Measurements from ENCODE around the gene ACOT2. TPM values are rescaled to one million over a fixed set of nuclear protein-coding genes. Genes with fewer than 3 reads are reported as not detected.
"Not testable (repeated sequence)": the region's sequence is repeated elsewhere in the genome, so short reads cannot be mapped to it uniquely, and the experiment has no call there.

The ACOT2 gene, protein sequence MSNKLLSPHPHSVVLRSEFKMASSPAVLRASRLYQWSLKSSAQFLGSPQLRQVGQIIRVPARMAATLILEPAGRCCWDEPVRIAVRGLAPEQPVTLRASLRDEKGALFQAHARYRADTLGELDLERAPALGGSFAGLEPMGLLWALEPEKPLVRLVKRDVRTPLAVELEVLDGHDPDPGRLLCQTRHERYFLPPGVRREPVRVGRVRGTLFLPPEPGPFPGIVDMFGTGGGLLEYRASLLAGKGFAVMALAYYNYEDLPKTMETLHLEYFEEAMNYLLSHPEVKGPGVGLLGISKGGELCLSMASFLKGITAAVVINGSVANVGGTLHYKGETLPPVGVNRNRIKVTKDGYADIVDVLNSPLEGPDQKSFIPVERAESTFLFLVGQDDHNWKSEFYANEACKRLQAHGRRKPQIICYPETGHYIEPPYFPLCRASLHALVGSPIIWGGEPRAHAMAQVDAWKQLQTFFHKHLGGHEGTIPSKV
- total RNA-seq, result 20.3 TPM
- 13.8 TPM for polyA plus RNA-seq
- long read RNA-seq, donor 1, result 0 reads
- long read RNA-seq, donor 2, result 0 reads
- long read RNA-seq, donor 3, transcript ACOT2-201 (3 exons, 1,774 nt), result major isoform, 10 of 17 reads
- long read RNA-seq, donor 3, partial matches to known transcripts, result 7 of 17 reads
- long read RNA-seq, donor 3, other reads (novel, unspliced or antisense), result 0 of 17 reads
- long read RNA-seq, donor 4, partial matches to known transcripts, result 0 of 3 reads
- long read RNA-seq, donor 4, other reads (novel, unspliced or antisense), result 0 of 3 reads
- long read RNA-seq, donor 5, transcript ACOT2-201 (3 exons, 1,774 nt), result major isoform, 19 of 24 reads
- long read RNA-seq, donor 5, partial matches to known transcripts, result 5 of 24 reads
- long read RNA-seq, donor 5, other reads (novel, unspliced or antisense), result 0 of 24 reads
- long read RNA-seq, donor 6, transcript ACOT2-201 (3 exons, 1,774 nt), result major isoform, 6 of 6 reads
- long read RNA-seq, donor 6, partial matches to known transcripts, result 0 of 6 reads
- long read RNA-seq, donor 6, other reads (novel, unspliced or antisense), result 0 of 6 reads
- long read RNA-seq, donor 7, transcript ACOT2-201 (3 exons, 1,774 nt), result major isoform, 7 of 7 reads
- long read RNA-seq, donor 7, partial matches to known transcripts, result 0 of 7 reads
- long read RNA-seq, donor 7, other reads (novel, unspliced or antisense), result 0 of 7 reads
- long read RNA-seq, donor 8, partial matches to known transcripts, result 0 of 4 reads
- long read RNA-seq, donor 8, other reads (novel, unspliced or antisense), result 0 of 4 reads
- long read RNA-seq, donor 9, partial matches to known transcripts, result 13 of 16 reads
- long read RNA-seq, donor 9, other reads (novel, unspliced or antisense), result 0 of 16 reads
- long read RNA-seq, donor 10, transcript ACOT2-201 (3 exons, 1,774 nt), result major isoform, 5 of 5 reads
- long read RNA-seq, donor 10, partial matches to known transcripts, result 0 of 5 reads
- long read RNA-seq, donor 10, other reads (novel, unspliced or antisense), result 0 of 5 reads

DNA sequence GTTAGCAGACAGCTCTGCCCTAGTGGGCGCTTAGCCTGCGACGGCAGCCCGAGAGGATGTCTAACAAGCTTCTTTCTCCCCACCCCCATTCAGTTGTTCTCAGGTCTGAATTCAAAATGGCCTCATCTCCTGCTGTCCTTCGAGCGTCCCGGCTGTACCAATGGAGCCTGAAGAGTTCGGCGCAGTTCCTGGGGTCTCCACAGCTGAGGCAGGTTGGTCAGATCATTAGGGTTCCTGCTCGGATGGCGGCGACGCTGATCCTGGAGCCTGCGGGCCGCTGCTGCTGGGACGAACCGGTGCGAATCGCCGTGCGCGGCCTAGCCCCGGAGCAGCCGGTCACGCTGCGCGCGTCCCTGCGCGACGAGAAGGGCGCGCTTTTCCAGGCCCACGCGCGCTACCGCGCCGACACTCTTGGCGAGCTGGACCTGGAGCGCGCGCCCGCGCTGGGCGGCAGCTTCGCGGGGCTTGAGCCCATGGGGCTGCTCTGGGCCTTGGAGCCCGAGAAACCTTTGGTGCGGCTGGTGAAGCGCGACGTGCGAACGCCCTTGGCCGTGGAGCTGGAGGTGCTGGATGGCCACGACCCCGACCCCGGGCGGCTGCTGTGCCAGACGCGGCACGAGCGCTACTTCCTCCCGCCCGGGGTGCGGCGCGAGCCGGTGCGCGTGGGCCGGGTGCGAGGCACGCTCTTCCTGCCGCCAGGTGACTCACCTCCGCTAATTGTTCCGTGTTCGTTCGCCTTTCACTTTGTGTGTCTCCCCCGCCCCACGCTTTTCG is at the start of gene ACOT2:
Gene ACOT2, plus strand, starts transcription at position 29 of the 774 bp plus-strand sequence. Its CDS starts 28 bp downstream, at position 57.
- DNase-seq (ENCODE audit: low read depth in 6 of 9, low spot score in 9 of 9), result peak; percentile 52 to 89 (median 68)
- under 1% methylated on average over 82 of the region's 83 CpGs for WGBS

DNA sequence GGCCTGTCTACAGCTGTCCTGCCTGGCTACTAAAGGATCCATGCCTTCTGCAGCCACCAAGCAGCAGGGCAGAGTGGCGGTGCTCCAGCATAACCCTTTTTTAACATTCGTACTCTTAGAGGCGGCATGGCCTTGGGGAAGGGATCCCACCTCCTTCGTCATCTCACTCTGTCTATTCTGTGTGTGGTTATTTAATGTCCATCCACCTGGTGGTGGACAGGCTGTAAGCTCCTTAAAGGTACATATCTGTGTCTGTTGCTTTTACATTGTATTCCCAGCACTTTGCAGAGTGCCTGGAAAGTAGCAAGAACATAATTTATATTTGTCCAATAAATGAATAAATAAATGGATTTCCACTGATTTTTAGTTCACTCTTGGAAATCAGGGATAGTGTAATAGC is 47.8 kb upstream of the ACOT2 start:
- Histone ChIP-seq H3K36me3 (ENCODE audit: control insufficient read depth in 2 of 2, insufficient read depth in 2 of 2, low read length in 1 of 2) (no peaks in the 10 kb centered on the region), H3K9me3 (ENCODE audit: control insufficient read depth in 2 of 2, insufficient read depth in 1 of 2, low read length in 1 of 2) (no peaks in the 10 kb centered on the region), H3K4me3 (ENCODE audit: low read length in 2 of 2) (no peak overlapping the region), H3K27ac (ENCODE audit: low read depth in 1 of 2, low read length in 1 of 2) (no peak overlapping the region), H3K27me3 (ENCODE audit: control insufficient read depth in 2 of 2, insufficient read depth in 1 of 2, low read length in 1 of 2) (no peaks in the 10 kb centered on the region), H3K4me1 (ENCODE audit: control insufficient read depth in 2 of 2, insufficient read depth in 2 of 2, low read length in 2 of 2) (no peaks in the 10 kb centered on the region)
- no peak for DNase-seq (ENCODE audit: low read depth in 6 of 9, low spot score in 9 of 9)
- WGBS, result 98% methylated on average over 4 of the region's 4 CpGs

More for the DNA sequence above, at the start of gene ACOT2:
- H3K4me3 ChIP-seq (ENCODE audit: low read length in 2 of 2), result peak within 1 kb of the TSS; percentile 54 to 74
- not testable (repeated sequence) for H3K36me3 ChIP-seq (ENCODE audit: control insufficient read depth in 2 of 2, insufficient read depth in 2 of 2, low read length in 1 of 2); H3K27me3 ChIP-seq (ENCODE audit: control insufficient read depth in 2 of 2, insufficient read depth in 1 of 2, low read length in 1 of 2); H3K9me3 ChIP-seq (ENCODE audit: control insufficient read depth in 2 of 2, insufficient read depth in 1 of 2, low read length in 1 of 2)
- H3K4me1 ChIP-seq (ENCODE audit: control insufficient read depth in 2 of 2, insufficient read depth in 2 of 2, low read length in 2 of 2), result peaks cover 12 to 18% of the 10 kb centered on the region in 2 donors
- H3K27ac ChIP-seq (ENCODE audit: low read depth in 1 of 2, low read length in 1 of 2), result peak within 1 kb of the TSS; percentile 76 to 93

DNA sequence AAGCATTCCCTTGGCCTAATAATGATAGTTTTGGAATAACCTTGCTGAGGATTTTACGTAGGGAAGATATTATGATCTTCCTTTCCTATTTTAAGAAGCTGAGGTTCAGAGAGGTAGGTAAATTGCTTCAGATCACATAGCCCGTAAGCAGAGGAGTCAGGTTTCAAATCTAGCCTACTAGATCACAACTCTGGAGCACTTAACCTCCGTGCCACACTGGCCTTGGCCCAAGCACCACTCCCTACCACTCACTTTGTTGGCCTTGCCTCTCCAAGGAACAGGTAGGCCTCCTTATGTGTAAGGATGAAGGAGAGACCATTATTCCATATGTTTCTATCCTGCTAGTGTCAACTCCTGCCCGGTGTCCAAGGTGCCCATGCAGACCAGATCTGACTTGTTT is 44.5 kb upstream of the ACOT2 start:
- 97% methylated on average over 4 of the region's 4 CpGs for whole genome bisulfite sequencing
- Histone ChIP-seq H3K36me3 (ENCODE audit: control insufficient read depth in 2 of 2, insufficient read depth in 2 of 2, low read length in 1 of 2) (no peaks in the 10 kb centered on the region), H3K27me3 (ENCODE audit: control insufficient read depth in 2 of 2, insufficient read depth in 1 of 2, low read length in 1 of 2) (no peaks in the 10 kb centered on the region), H3K4me1 (ENCODE audit: control insufficient read depth in 2 of 2, insufficient read depth in 2 of 2, low read length in 2 of 2) (no peaks in the 10 kb centered on the region), H3K27ac (ENCODE audit: low read depth in 1 of 2, low read length in 1 of 2) (no peak overlapping the region), H3K4me3 (ENCODE audit: low read length in 2 of 2) (no peak overlapping the region), H3K9me3 (ENCODE audit: control insufficient read depth in 2 of 2, insufficient read depth in 1 of 2, low read length in 1 of 2) (no peaks in the 10 kb centered on the region)
- no peak for DNase-seq (ENCODE audit: low read depth in 6 of 9, low spot score in 9 of 9)

DNA sequence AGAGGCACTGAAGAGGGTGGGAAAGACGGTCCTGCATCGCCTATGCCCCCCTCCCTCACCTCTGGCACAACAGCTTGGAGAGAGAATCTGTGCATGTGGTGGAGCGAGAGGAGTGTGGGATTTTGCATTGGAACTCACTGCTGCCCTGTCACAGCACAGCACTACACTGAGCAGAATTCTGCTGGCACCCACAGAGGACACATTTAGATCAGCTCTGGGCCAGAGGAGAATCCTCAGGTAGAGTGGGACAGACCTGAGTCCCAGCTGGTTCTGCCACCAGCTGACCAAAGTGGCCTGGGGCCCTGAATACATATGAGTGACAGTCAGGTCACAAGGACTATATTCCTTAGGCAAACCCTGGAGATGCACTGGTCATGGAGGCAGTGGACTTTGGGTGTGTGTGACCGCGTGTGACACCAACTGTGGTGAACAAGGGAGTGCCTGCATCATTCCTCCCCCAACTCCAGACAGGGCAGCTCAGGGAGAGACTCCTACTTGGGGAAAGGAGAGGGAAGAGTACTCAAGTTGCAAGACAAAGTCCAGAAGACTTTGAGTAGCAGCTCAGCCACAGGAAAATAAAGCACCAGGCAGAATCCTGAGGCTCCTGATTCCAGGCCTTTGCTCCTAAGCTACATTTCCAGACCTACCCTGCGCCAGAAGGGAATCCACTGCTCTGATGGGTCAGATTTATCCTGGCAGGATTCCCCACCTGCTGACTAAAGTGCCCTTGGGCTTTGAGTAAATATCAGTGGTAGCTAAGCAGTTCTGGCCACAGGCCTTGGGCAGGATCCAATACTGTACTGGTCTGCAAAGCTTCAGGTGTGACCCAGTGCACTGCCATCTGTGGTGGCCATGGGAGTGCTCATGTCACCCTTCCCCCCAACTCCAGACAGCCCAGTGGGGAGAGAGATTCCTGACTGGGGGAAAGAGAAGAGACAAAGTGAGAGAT is 42.7 kb upstream of the ACOT2 start:
- no peak overlapping the region for H3K27ac ChIP-seq (ENCODE audit: low read depth in 1 of 2, low read length in 1 of 2)
- H3K4me3 ChIP-seq (ENCODE audit: low read length in 2 of 2), result no peak overlapping the region
- WGBS, result 90% methylated on average over 6 of the region's 6 CpGs
- DNase-seq (ENCODE audit: low read depth in 6 of 9, low spot score in 9 of 9), result no peak
- H3K27me3 ChIP-seq (ENCODE audit: control insufficient read depth in 2 of 2, insufficient read depth in 1 of 2, low read length in 1 of 2), result no peaks in the 10 kb centered on the region
- no peaks in the 10 kb centered on the region for H3K9me3 ChIP-seq (ENCODE audit: control insufficient read depth in 2 of 2, insufficient read depth in 1 of 2, low read length in 1 of 2)
- H3K36me3 ChIP-seq (ENCODE audit: control insufficient read depth in 2 of 2, insufficient read depth in 2 of 2, low read length in 1 of 2), result no peaks in the 10 kb centered on the region
- no peaks in the 10 kb centered on the region for H3K4me1 ChIP-seq (ENCODE audit: control insufficient read depth in 2 of 2, insufficient read depth in 2 of 2, low read length in 2 of 2)

DNA sequence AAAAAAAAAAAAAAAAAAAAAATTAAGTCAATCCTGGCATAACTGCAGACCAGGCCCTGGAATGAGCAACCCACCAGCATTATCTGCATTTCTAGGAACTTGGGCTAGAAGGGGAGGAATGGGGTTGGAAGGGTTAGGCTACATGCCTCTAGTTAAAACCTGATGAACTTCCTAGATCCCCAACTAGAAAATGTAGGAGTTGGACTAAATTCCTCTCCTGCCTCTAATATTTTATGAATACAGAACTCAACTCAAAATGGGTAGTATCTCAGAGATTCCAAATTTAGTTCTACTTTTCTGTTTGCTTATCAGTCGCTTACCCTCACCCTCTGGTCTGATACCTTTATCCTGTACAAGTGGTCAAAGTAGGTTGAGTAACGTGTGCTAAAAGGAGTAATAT is 39.7 kb upstream of the ACOT2 start:
- not testable (repeated sequence) for H3K4me1 ChIP-seq (ENCODE audit: control insufficient read depth in 2 of 2, insufficient read depth in 2 of 2, low read length in 2 of 2); H3K36me3 ChIP-seq (ENCODE audit: control insufficient read depth in 2 of 2, insufficient read depth in 2 of 2, low read length in 1 of 2); DNase-seq (ENCODE audit: low read depth in 6 of 9, low spot score in 9 of 9); H3K27ac ChIP-seq (ENCODE audit: low read depth in 1 of 2, low read length in 1 of 2); H3K9me3 ChIP-seq (ENCODE audit: control insufficient read depth in 2 of 2, insufficient read depth in 1 of 2, low read length in 1 of 2); H3K27me3 ChIP-seq (ENCODE audit: control insufficient read depth in 2 of 2, insufficient read depth in 1 of 2, low read length in 1 of 2); H3K4me3 ChIP-seq (ENCODE audit: low read length in 2 of 2)
- WGBS, result 95% methylated on average over 2 of the region's 2 CpGs

DNA sequence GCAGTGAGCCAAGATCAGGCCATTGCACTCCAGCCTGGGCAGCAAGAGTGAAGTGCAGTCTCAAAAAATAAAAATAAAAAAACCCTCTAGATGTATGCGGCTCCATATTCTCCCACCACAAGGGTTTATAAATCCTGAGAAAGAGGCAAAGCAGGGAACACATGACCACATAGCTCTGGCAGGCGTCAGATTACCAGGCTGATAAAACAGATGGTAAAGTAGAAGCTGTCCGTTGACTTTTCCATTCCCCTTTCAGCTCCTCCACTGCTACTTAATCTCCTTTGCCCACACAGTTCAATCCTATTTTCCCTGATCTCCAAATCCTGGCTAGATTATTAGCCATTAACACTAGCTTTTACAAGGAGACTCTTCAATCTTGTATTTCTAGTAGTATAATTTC is 37.0 kb upstream of the ACOT2 start:
- H3K4me3 ChIP-seq (ENCODE audit: low read length in 2 of 2); DNase-seq (ENCODE audit: low read depth in 6 of 9, low spot score in 9 of 9); H3K9me3 ChIP-seq (ENCODE audit: control insufficient read depth in 2 of 2, insufficient read depth in 1 of 2, low read length in 1 of 2); H3K4me1 ChIP-seq (ENCODE audit: control insufficient read depth in 2 of 2, insufficient read depth in 2 of 2, low read length in 2 of 2); H3K36me3 ChIP-seq (ENCODE audit: control insufficient read depth in 2 of 2, insufficient read depth in 2 of 2, low read length in 1 of 2); H3K27me3 ChIP-seq (ENCODE audit: control insufficient read depth in 2 of 2, insufficient read depth in 1 of 2, low read length in 1 of 2); H3K27ac ChIP-seq (ENCODE audit: low read depth in 1 of 2, low read length in 1 of 2): not testable (repeated sequence)
- WGBS, result no CpG with 5 or more reads among the region's 3 CpGs

DNA sequence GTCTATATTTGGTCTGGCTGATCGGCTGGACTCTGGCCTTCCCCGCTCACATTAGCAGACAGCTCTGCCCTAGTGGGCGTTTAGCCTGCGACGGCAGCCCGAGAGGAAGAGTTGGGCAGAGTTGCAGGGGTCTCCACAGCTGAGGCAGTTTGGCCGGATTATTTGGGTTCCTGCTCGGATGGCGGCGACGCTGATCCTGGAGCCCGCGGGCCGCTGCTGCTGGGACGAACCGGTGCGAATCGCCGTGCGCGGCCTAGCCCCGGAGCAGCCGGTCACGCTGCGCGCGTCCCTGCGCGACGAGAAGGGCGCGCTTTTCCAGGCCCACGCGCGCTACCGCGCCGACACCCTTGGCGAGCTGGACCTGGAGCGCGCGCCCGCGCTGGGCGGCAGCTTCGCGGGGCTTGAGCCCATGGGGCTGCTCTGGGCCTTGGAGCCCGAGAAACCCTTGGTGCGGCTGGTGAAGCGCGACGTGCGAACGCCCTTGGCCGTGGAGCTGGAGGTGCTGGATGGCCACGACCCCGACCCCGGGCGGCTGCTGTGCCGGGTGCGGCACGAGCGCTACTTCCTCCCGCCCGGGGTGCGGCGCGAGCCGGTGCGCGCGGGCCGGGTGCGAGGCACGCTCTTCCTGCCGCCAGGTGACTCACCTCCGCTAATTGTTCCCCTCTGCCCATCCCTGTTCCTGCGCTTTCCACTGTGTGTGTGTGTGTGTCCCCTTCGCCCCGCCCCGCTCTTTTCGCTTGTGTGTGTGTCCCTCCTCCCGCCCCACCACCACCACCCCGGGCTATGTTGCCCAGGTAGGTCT is 31.6 kb upstream of the ACOT2 start:
- WGBS, result no CpG with 5 or more reads among the region's 84 CpGs
- H3K4me1 ChIP-seq (ENCODE audit: control insufficient read depth in 2 of 2, insufficient read depth in 2 of 2, low read length in 2 of 2); H3K4me3 ChIP-seq (ENCODE audit: low read length in 2 of 2); H3K9me3 ChIP-seq (ENCODE audit: control insufficient read depth in 2 of 2, insufficient read depth in 1 of 2, low read length in 1 of 2); H3K36me3 ChIP-seq (ENCODE audit: control insufficient read depth in 2 of 2, insufficient read depth in 2 of 2, low read length in 1 of 2); H3K27ac ChIP-seq (ENCODE audit: low read depth in 1 of 2, low read length in 1 of 2): not testable (repeated sequence)
- DNase-seq (ENCODE audit: low read depth in 6 of 9, low spot score in 9 of 9), result peak in 1 of 9 donors; percentile 15
- H3K27me3 ChIP-seq (ENCODE audit: control insufficient read depth in 2 of 2, insufficient read depth in 1 of 2, low read length in 1 of 2), result peaks cover 0 to 14% of the 10 kb centered on the region in 2 donors
